Peyer's patch (tissue), 4 donors: ENCODE measurements around the gene RNF217. TPM values are rescaled to one million over a fixed set of nuclear protein-coding genes. Genes with fewer than 3 reads are reported as not detected.
"Not testable (repeated sequence)": the region's sequence is repeated elsewhere in the genome, so short reads cannot be mapped to it uniquely, and the experiment has no call there.

Experiments used
- DNase-seq, 3 donors: peaks; one replicate each; pipeline ENCODE4 v3.0.0-alpha.2; 2017 to 2019
- H3K27ac ChIP-seq, 4 donors: fragments of 200-600 bp; sonication (generic); one replicate each; pipeline ENCODE4 v1.5.1; 2016 to 2019
- H3K27me3 ChIP-seq, 2 donors: fragments of 200-600 bp; sonication (generic); one replicate each; pipeline ENCODE4 v1.5.1; 2019
- H3K36me3 ChIP-seq, 3 donors: fragments of 200-600 bp; sonication (generic); one replicate each; pipeline ENCODE4 v1.5.1; 2016 to 2019
- H3K4me1 ChIP-seq, 4 donors: fragments of 200-600 bp; sonication (generic); one replicate each; pipeline ENCODE4 v1.5.1; 2016 to 2019
- H3K4me3 ChIP-seq, 4 donors: fragments of 200-600 bp; sonication (generic); 1 replicate in 3 of 4; 2 replicates in 1 of 4; pipeline ENCODE4 v1.5.1; 2016 to 2019; ENCODE audit warnings: mild to moderate bottlenecking in 1 of 4
- H3K9me3 ChIP-seq, 4 donors: fragments of 200-600 bp; sonication (generic); one replicate each; pipeline ENCODE4 v1.5.1; 2016 to 2019; ENCODE audit warnings: mild to moderate bottlenecking in 1 of 4
- CTCF ChIP-seq, 6 experiments: fragments of 450-650 bp in 4 of 6; fragments of 200-600 bp in 2 of 6; sonication (generic) in 1 of 6; IDR thresholded peaks; one replicate each; pipeline ENCODE4 v1.5.1; 2017 to 2019; ENCODE audit warnings: antibody characterized with exemption in 6 of 6, mild to moderate bottlenecking in 3 of 6, moderate library complexity in 1 of 6
- POLR2A ChIP-seq, 2 donors: fragments of 450-650 bp; IDR thresholded peaks; one replicate each; pipeline ENCODE4 v1.5.1; 2017; ENCODE audit warnings: antibody characterized with exemption in 2 of 2, mild to moderate bottlenecking in 2 of 2, moderate library complexity in 2 of 2
- total RNA-seq, 4 donors: library from RNA; depleted of rRNA; stranded (reverse); fragments of >200 nt; gene quantifications; one replicate each; pipeline ENCODE4 v1.1.0, GENCODE V29; 2016

The RNF217 gene
- total RNA-seq, 4 donors from 2014 or later = 7.4 to 60.1 (median 23.5) TPM

DNA sequence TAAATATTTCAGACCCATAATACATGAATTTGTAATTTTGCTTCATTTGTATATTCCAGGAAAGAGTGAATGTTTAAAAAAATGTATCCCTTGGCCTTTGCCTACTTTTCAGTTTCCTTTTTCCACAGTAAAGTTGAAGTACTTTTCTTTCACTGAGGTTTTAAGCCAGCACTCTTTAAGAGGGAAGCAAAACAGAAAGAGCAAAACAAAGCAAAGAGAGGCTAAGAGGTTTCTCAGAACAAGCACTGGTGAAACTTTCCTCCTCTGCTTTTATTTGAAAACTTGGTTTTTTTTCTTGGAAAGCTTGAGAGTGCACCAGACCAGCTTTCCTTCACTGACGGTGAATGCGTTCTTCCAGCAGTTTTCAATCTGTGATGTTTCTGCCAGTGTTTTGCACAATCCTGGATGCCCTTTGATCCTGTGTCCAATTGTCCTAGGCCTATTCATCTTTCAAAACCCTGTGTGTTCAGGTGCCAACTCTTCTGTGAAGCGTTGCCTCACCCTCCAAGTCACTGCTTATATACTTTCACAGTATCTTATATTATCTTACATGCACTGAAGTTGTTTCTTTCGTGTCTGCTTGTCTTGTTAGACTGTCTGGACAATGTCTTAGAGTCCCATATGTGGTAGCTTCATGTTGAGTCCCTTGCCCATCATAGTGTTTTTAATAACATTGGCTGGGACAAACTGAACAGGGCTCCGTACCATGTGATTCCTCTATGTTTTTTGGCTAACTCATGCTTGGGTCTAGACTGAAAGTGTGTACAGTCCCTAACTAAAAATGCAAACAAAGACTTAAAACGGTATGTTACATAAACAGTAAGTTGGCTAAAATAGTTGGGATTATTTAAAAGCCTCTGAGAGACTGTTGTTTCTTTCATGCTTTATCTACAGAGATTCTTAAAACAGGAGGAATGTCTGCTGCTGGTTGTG, 1.9 kb downstream of the RNF217 start:
- H3K4me1 ChIP-seq = peaks cover 0 to 33% (median 0%) of the 10 kb centered on the region in 4 donors

GRCh38 chr6:124964764-124965105, 2.5 kb downstream of the RNF217 start:
- no peak for DNase-seq
- H3K4me3 ChIP-seq = peak overlapping the region in 3 of 4 donors; percentile 54 to 85 (median 83)
- H3K9me3 ChIP-seq = no peaks in the 10 kb centered on the region
- peaks cover 0 to 33% (median 0%) of the 10 kb centered on the region in 4 donors for H3K4me1 ChIP-seq
- H3K36me3 ChIP-seq = no peaks in the 10 kb centered on the region
- TF ChIP-seq CTCF (IDR thresholded peaks at IDR 0.05) (no peak), POLR2A (IDR thresholded peaks at IDR 0.05) (no peak)
- H3K27me3 ChIP-seq = no peaks in the 10 kb centered on the region
- peak overlapping the region in 2 of 4 donors; percentile 91 to 94 for H3K27ac ChIP-seq

More for the DNA sequence above, 1.9 kb downstream of the RNF217 start:
- peak in 1 of 3 donors; percentile 78 for DNase-seq
- peak overlapping the region; percentile 73 to 94 (median 87) for H3K27ac ChIP-seq
- no peaks in the 10 kb centered on the region for H3K36me3 ChIP-seq
- no peaks in the 10 kb centered on the region for H3K27me3 ChIP-seq
- H3K9me3 ChIP-seq = no peaks in the 10 kb centered on the region
- TF ChIP-seq CTCF (IDR thresholded peaks at IDR 0.05) = no peak
- peak; percentile 29 to 54 for TF ChIP-seq POLR2A (IDR thresholded peaks at IDR 0.05)
- peak overlapping the region in 3 of 4 donors; percentile 54 to 85 (median 83) for H3K4me3 ChIP-seq

GRCh38 chr6:124965424-124965850, 3.2 kb downstream of the RNF217 start:
- not testable (repeated sequence) for H3K27me3 ChIP-seq, H3K36me3 ChIP-seq, H3K9me3 ChIP-seq, H3K4me3 ChIP-seq, DNase-seq
- peaks cover 0 to 33% (median 0%) of the 10 kb centered on the region in 4 donors for H3K4me1 ChIP-seq
- H3K27ac ChIP-seq = peak overlapping the region in 1 of 4 donors; percentile 94

- H3K36me3 ChIP-seq = peaks cover 0 to 10% (median 0%) of the 10 kb centered on the region in 3 donors
- H3K4me3 ChIP-seq = no peak overlapping the region
- TF ChIP-seq CTCF (IDR thresholded peaks at IDR 0.05) = no peak
- TF ChIP-seq POLR2A (IDR thresholded peaks at IDR 0.05) = no peak
- no peaks in the 10 kb centered on the region for H3K9me3 ChIP-seq
- no peaks in the 10 kb centered on the region for H3K27me3 ChIP-seq
- no peak overlapping the region for H3K27ac ChIP-seq
- no peak for DNase-seq
- H3K4me1 ChIP-seq = peaks cover 0 to 33% (median 0%) of the 10 kb centered on the region in 4 donors
These were observed 5.2 kb downstream of the RNF217 start for GRCh38 chr6:124967444-124967843.

DNA sequence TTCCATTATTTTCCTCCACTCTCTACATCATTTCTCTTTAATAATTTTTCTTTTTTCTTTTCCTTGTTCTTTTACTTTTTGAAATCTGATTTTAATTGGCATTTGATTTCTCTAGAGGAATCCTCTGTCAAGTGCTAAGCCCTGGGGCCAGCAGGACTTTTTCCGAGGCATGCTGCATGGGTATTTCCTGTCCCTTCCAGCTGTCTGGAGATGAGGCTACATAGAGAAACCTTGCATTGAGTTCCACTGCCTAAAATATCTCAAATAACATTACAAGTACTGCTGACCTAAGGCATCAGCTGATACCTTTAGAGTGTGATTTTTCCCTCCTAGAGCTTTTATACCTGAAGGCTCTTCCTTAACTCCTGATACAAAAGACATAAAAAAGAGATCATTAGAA, 6.2 kb downstream of the RNF217 start:
- no peak for TF ChIP-seq CTCF (IDR thresholded peaks at IDR 0.05)
- no peak for TF ChIP-seq POLR2A (IDR thresholded peaks at IDR 0.05)
- H3K27ac ChIP-seq = no peak overlapping the region

GRCh38 chr6:124970243-124970642, 8.0 kb downstream of the RNF217 start:
- no peak overlapping the region for H3K4me3 ChIP-seq
- no peaks in the 10 kb centered on the region for H3K27me3 ChIP-seq
- H3K36me3 ChIP-seq = peaks cover 0 to 16% (median 0%) of the 10 kb centered on the region in 3 donors
- TF ChIP-seq POLR2A (IDR thresholded peaks at IDR 0.05) (no peak), CTCF (IDR thresholded peaks at IDR 0.05) (no peak)
- DNase-seq = no peak
- no peaks in the 10 kb centered on the region for H3K9me3 ChIP-seq
- no peak overlapping the region for H3K27ac ChIP-seq
- peaks cover 0 to 21% (median 0%) of the 10 kb centered on the region in 4 donors for H3K4me1 ChIP-seq

More for the DNA sequence above, 6.2 kb downstream of the RNF217 start:
- no peaks in the 10 kb centered on the region for H3K27me3 ChIP-seq
- H3K4me3 ChIP-seq = no peak overlapping the region
- peaks cover 0 to 10% (median 0%) of the 10 kb centered on the region in 3 donors for H3K36me3 ChIP-seq
- H3K4me1 ChIP-seq = peaks cover 0 to 33% (median 0%) of the 10 kb centered on the region in 4 donors
- DNase-seq = no peak
- no peaks in the 10 kb centered on the region for H3K9me3 ChIP-seq
